Measurements from ENCODE around the gene STK33. TPM values are rescaled to one million over a fixed set of nuclear protein-coding genes. Genes with fewer than 3 reads are reported as not detected.

Gene STK33
- total RNA-seq, 1 experiment from 2014 or later: 19.5 TPM

DNA sequence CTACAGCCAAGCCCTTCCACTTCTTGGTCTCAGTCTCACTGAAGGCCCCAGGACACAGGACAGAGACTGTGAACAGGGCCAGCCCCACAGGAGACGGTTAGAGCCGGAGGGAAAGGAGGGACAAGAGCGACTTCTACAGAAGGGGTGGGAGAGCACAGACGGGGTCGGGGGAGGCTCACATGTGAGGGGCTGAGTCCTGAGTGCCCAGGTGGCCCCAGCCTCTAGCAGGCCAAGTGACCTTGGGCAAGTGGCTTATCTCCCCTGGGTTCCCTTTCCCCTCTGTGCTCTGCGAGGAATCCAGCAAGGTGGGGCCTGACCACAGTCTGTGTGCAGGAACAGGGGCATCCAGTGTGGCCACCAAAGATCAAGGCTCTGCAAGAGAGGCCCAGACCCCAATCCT is 227.7 kb downstream of the STK33 start:
- no peak overlapping the region for H2BK12ac ChIP-seq (ENCODE audit: insufficient read length, low read depth, low read length)
- H3K27me3 ChIP-seq (ENCODE audit: insufficient read depth, low read length): no peaks in the 10 kb centered on the region
- H3K14ac ChIP-seq (ENCODE audit: insufficient read depth, low read length): no peak overlapping the region
- no CpG with 5 or more reads among the region's 6 CpGs for WGBS (ENCODE audit: extremely low coverage, insufficient read length, low lambda C conversion rate)
- H3K9ac ChIP-seq (ENCODE audit: extremely low read depth, insufficient read length, low read length): no peak overlapping the region
- Mint-ChIP-seq H3K4me3 (no peak overlapping the region), H3K27me3 (ENCODE audit: low read depth) (peaks cover 2% of the 10 kb centered on the region; the same call in 1 of the 2 replicates), H3K9me3 (no peaks in the 10 kb centered on the region), H3K27ac (no peak overlapping the region; a peak in 1 of 7 replicates), H3K36me3 (ENCODE audit: insufficient read depth in 1 of 3, low read depth in 3 of 3) (no peaks in the 10 kb centered on the region), H3K4me1 (peaks cover 0 to 9% of the 10 kb centered on the region in 2 experiments; a peak in 1 of 4 replicates)
- H3K4me1 ChIP-seq (ENCODE audit: insufficient read depth, low read length): no peaks in the 10 kb centered on the region
- no peak overlapping the region for H3K27ac ChIP-seq (ENCODE audit: insufficient read length, low read depth, low read length)
- H3K4ac ChIP-seq (ENCODE audit: low read depth, low read length): no peak overlapping the region
- H4K5ac ChIP-seq (ENCODE audit: insufficient read length, low read depth, low read length): no peak overlapping the region
- H4K91ac ChIP-seq (ENCODE audit: insufficient read length, low read depth, low read length): no peak overlapping the region
- no peak overlapping the region for H3T11ph ChIP-seq (ENCODE audit: low read length)
- H4K20me1 ChIP-seq (ENCODE audit: control insufficient read depth, insufficient read depth, insufficient read length): no peaks in the 10 kb centered on the region
- H3K18ac ChIP-seq (ENCODE audit: insufficient read length, low read depth, low read length): no peak overlapping the region
- no peak for TF ChIP-seq CTCF (conservative IDR thresholded peaks at IDR 0.05)
- H3K56ac ChIP-seq (ENCODE audit: insufficient read length, low read depth, low read length): no peak overlapping the region
- no peaks in the 10 kb centered on the region for H3K23me2 ChIP-seq (ENCODE audit: insufficient read length, low read depth, low read length, poor library complexity, severe bottlenecking)
- H3K23ac ChIP-seq (ENCODE audit: insufficient read length, low read depth, low read length): no peak overlapping the region
- no peaks in the 10 kb centered on the region for H3K79me2 ChIP-seq (ENCODE audit: insufficient read depth, low read length)
- no peaks in the 10 kb centered on the region for H3K9me3 ChIP-seq (ENCODE audit: control insufficient read depth, low read depth, low read length)
- H2AK5ac ChIP-seq (ENCODE audit: insufficient read length, low read length): no peak overlapping the region
- no peak overlapping the region for H4K8ac ChIP-seq (replicated peaks; ENCODE audit: insufficient read length, low read depth, low read length)
- no peak for DNase-seq
- no peak overlapping the region for H3K4me2 ChIP-seq (ENCODE audit: insufficient read depth, insufficient read length, low read length)
- H2BK20ac ChIP-seq (ENCODE audit: low read depth, low read length, poor library complexity, severe bottlenecking): no peak overlapping the region
- H2BK5ac ChIP-seq (ENCODE audit: insufficient read length, low read length): no peak overlapping the region
- no peaks in the 10 kb centered on the region for H3K79me1 ChIP-seq (ENCODE audit: insufficient read depth, low read depth, low read length, poor library complexity, severe bottlenecking)
- H2BK15ac ChIP-seq (ENCODE audit: low read depth, low read length): no peak overlapping the region
- no peak overlapping the region for H2AFZ ChIP-seq (ENCODE audit: low read length)
- H2BK120ac ChIP-seq (ENCODE audit: low read depth, low read length, poor library complexity, severe bottlenecking): no peak overlapping the region

Measured in H9 (cell line).